Measurements from ENCODE around the gene MAP3K19.

GRCh38 chr2:135030826-135031225 lies 16.4 kb downstream of the MAP3K19 start:
- TF ChIP-seq, protein P1, sequence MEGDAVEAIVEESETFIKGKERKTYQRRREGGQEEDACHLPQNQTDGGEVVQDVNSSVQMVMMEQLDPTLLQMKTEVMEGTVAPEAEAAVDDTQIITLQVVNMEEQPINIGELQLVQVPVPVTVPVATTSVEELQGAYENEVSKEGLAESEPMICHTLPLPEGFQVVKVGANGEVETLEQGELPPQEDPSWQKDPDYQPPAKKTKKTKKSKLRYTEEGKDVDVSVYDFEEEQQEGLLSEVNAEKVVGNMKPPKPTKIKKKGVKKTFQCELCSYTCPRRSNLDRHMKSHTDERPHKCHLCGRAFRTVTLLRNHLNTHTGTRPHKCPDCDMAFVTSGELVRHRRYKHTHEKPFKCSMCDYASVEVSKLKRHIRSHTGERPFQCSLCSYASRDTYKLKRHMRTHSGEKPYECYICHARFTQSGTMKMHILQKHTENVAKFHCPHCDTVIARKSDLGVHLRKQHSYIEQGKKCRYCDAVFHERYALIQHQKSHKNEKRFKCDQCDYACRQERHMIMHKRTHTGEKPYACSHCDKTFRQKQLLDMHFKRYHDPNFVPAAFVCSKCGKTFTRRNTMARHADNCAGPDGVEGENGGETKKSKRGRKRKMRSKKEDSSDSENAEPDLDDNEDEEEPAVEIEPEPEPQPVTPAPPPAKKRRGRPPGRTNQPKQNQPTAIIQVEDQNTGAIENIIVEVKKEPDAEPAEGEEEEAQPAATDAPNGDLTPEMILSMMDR (IDR thresholded peaks at IDR 0.05), result no peak
- TF ChIP-seq POLR2A (IDR thresholded peaks at IDR 0.05) (no peak), POLR2AphosphoS5 (IDR thresholded peaks at IDR 0.05) (no peak), EP300 (IDR thresholded peaks at IDR 0.05) (no peak)
